GM18498 (cell line): ENCODE data around the gene IDH1.
"Not testable (repeated sequence)": the region's sequence is repeated elsewhere in the genome, so short reads cannot be mapped to it uniquely, and the experiment has no call there.

ENCODE experiments used
- ATAC-seq: cut with Tn5 transposase; IDR thresholded peaks from one replicate; pipeline ENCODE4 v1.9.1; 2021; ENCODE audit warnings: mild to moderate bottlenecking, moderate library complexity; ENCODE audit not compliant: unreplicated experiment

The IDH1 gene

GRCh38 chr2:208222351-208222750 lies 32.5 kb downstream of the IDH1 start:
- ATAC-seq = no peak

- not testable (repeated sequence) for ATAC-seq
Observed at GRCh38 chr2:208221873-208222272, 33.0 kb downstream of the IDH1 start.

GRCh38 chr2:208210688-208211451 lies 44.0 kb downstream of the IDH1 start:
- no peak for ATAC-seq

GRCh38 chr2:208208335-208209085 lies 46.4 kb downstream of the IDH1 start:
- ATAC-seq = no peak

- no peak for ATAC-seq
Observed at GRCh38 chr2:208207769-208208168, 47.1 kb downstream of the IDH1 start.

- ATAC-seq = no peak
Observed at GRCh38 chr2:208204166-208204565, 50.7 kb downstream of the IDH1 start.

- ATAC-seq = no peak
Observed at GRCh38 chr2:208195531-208195930, 59.3 kb downstream of the IDH1 start.

GRCh38 chr2:208192611-208193236 lies 62.1 kb downstream of the IDH1 start:
- no peak for ATAC-seq

- no peak for ATAC-seq
Observed at GRCh38 chr2:208189810-208190503, 64.9 kb downstream of the IDH1 start, which contains the start of gene C2orf80. C2orf80 (minus strand) TSS chr2:208190030; CDS start chr2:208186986, 3,044 bp downstream.

- no peak for ATAC-seq
Observed at GRCh38 chr2:208189069-208189809, 65.6 kb downstream of the IDH1 start.

- no peak for ATAC-seq
Observed at GRCh38 chr2:208186893-208187292, 68.0 kb downstream of the IDH1 start.

- ATAC-seq = no peak
Observed at GRCh38 chr2:208186465-208186864, 68.4 kb downstream of the IDH1 start.
